ENCODE results near the gene GPS1. TPM values are rescaled to one million over a fixed set of nuclear protein-coding genes. Genes with fewer than 3 reads are reported as not detected.

GPS1 gene
- total RNA-seq, 1 donor from 2014 or later: 94.7 TPM

- no peak overlapping the region for H3K4me3 Mint-ChIP-seq
- CTCF ChIA-PET: no interaction called here
- H3K9me3 Mint-ChIP-seq: no peaks in the 10 kb centered on the region
- H3K27ac Mint-ChIP-seq: no peak overlapping the region
- POLR2A ChIA-PET: interaction anchor here (1.2 kb wide), 1 partner anchor 33 kb away, joined by 4 read pairs; the partner anchor contains the start of gene DCXR
- intact Hi-C loops (cut with micrococcal nuclease): no loop called here
- DNase-seq: no peak
- TF ChIP-seq CTCF (IDR thresholded peaks at IDR 0.05): no peak
- no peaks in the 10 kb centered on the region for H3K36me3 Mint-ChIP-seq (ENCODE audit: low read depth)
- H3K27me3 Mint-ChIP-seq: peaks cover 3% of the 10 kb centered on the region
- peaks cover 6% of the 10 kb centered on the region for H3K4me1 Mint-ChIP-seq
- ATAC-seq (ENCODE audit: low read depth): no peak
Measured at GRCh38 chr17:82070611-82071010, 18.9 kb downstream of the GPS1 start.

- ChIA-PET CTCF (no interaction called here), POLR2A (no interaction called here)
Measured at GRCh38 chr17:82072827-82073226, 21.1 kb downstream of the GPS1 start.

GRCh38 chr17:82073446-82073845 lies 21.7 kb downstream of the GPS1 start:
- intact Hi-C loops (cut with micrococcal nuclease): no loop called here
- ChIA-PET POLR2A (no interaction called here), CTCF (no interaction called here)
- ATAC-seq (ENCODE audit: low read depth): no peak
- TF ChIP-seq CTCF (IDR thresholded peaks at IDR 0.05): no peak
- Mint-ChIP-seq H3K4me1 (no peaks in the 10 kb centered on the region), H3K36me3 (ENCODE audit: low read depth) (peaks cover 3% of the 10 kb centered on the region), H3K9me3 (no peaks in the 10 kb centered on the region), H3K4me3 (no peak overlapping the region), H3K27me3 (peaks cover 3% of the 10 kb centered on the region), H3K27ac (no peak overlapping the region)
- DNase-seq: no peak

More at GRCh38 chr17:82072827-82073226, 21.1 kb downstream of the GPS1 start:
- no peaks in the 10 kb centered on the region for H3K9me3 Mint-ChIP-seq
- H3K4me1 Mint-ChIP-seq: no peaks in the 10 kb centered on the region
- DNase-seq: no peak
- no peak overlapping the region for H3K27ac Mint-ChIP-seq
- H3K4me3 Mint-ChIP-seq: no peak overlapping the region
- TF ChIP-seq CTCF (IDR thresholded peaks at IDR 0.05): no peak
- intact Hi-C loops (cut with micrococcal nuclease): no loop called here
- no peak for ATAC-seq (ENCODE audit: low read depth)
- H3K27me3 Mint-ChIP-seq: peaks cover 3% of the 10 kb centered on the region
- H3K36me3 Mint-ChIP-seq (ENCODE audit: low read depth): no peaks in the 10 kb centered on the region

- Mint-ChIP-seq H3K36me3 (ENCODE audit: low read depth) (peaks cover 20% of the 10 kb centered on the region), H3K4me1 (no peaks in the 10 kb centered on the region), H3K9me3 (no peaks in the 10 kb centered on the region), H3K4me3 (no peak overlapping the region), H3K27me3 (peaks cover 3% of the 10 kb centered on the region), H3K27ac (no peak overlapping the region)
- ChIA-PET CTCF (no interaction called here), POLR2A (interaction anchor here (1.8 kb wide), 1 partner anchor 22 kb away, joined by 4 read pairs; the partner anchor contains the start of gene FASN)
- DNase-seq (no peak), ATAC-seq (ENCODE audit: low read depth) (no peak)
- intact Hi-C loops (cut with micrococcal nuclease): no loop called here
- TF ChIP-seq CTCF (IDR thresholded peaks at IDR 0.05): no peak
Measured at GRCh38 chr17:82076018-82076784, 24.5 kb downstream of the GPS1 start.

GRCh38 chr17:82076785-82077591 lies 25.3 kb downstream of the GPS1 start:
- ATAC-seq (ENCODE audit: low read depth) (no peak), DNase-seq (no peak)
- intact Hi-C loops (cut with micrococcal nuclease): no loop called here
- H3K4me3 Mint-ChIP-seq: no peak overlapping the region
- H3K4me1 Mint-ChIP-seq: no peaks in the 10 kb centered on the region
- H3K27me3 Mint-ChIP-seq: peaks cover 3% of the 10 kb centered on the region
- no peak for TF ChIP-seq CTCF (IDR thresholded peaks at IDR 0.05)
- POLR2A ChIA-PET: interaction anchor here (1.8 kb wide), 1 partner anchor 21 kb away, joined by 4 read pairs; the partner anchor contains the start of gene FASN
- no peaks in the 10 kb centered on the region for H3K9me3 Mint-ChIP-seq
- CTCF ChIA-PET: no interaction called here
- peaks cover 22% of the 10 kb centered on the region for H3K36me3 Mint-ChIP-seq (ENCODE audit: low read depth)
- H3K27ac Mint-ChIP-seq: no peak overlapping the region

Data from activated B cell treated with CpG ODN at 0.5 μM for 24 hours (primary cell).